CD4-positive, CD25-positive, alpha-beta regulatory T cell (primary cell): Measurements from ENCODE around the gene TAPBP. TPM values are rescaled to one million over a fixed set of nuclear protein-coding genes. Genes with fewer than 3 reads are reported as not detected.
A peak's percentile ranks its signal among the peaks of the same experiment; 100 is the strongest.

Experiments used
- ATAC-seq, 2 donors: fragments of 150-1000 bp; cut with Tn5 transposase; one replicate each; pipeline ENCODE4 v1.10.0; 2021; ENCODE audit warnings: low read depth in 2 of 2, moderate number of reproducible peaks in 2 of 2, moderate library complexity in 1 of 2
- DNase-seq, 3 donors: peaks; one replicate each; pipeline versions ENCODE4 v3.0.0 to v3.0.0-alpha.2; 2012 to 2022; ENCODE audit warnings: mixed read lengths in 1 of 3
- H3K27ac ChIP-seq: one replicate; pipeline ENCODE4 v1.7.0; 2013; ENCODE audit warnings: mild to moderate bottlenecking, low read length; ENCODE audit not compliant: insufficient read depth, poor library complexity, severe bottlenecking
- H3K27me3 ChIP-seq: one replicate; pipeline ENCODE4 v1.7.0; 2013; ENCODE audit warnings: low read length; ENCODE audit not compliant: control insufficient read depth, insufficient read depth
- H3K36me3 ChIP-seq: one replicate; pipeline ENCODE4 v1.7.0; 2013; ENCODE audit warnings: mild to moderate bottlenecking, low read length, moderate library complexity; ENCODE audit not compliant: control insufficient read depth, insufficient read depth
- H3K4me1 ChIP-seq: 2 replicates; pipeline ENCODE4 v1.7.0; 2013; ENCODE audit warnings: mild to moderate bottlenecking, low read length; ENCODE audit not compliant: insufficient read depth, control insufficient read depth, poor library complexity, severe bottlenecking
- H3K4me3 ChIP-seq: one replicate; pipeline ENCODE4 v1.7.0; 2013; ENCODE audit warnings: low read depth, mild to moderate bottlenecking, low read length, moderate library complexity
- H3K9me3 ChIP-seq, 2 experiments: 1 replicate in 1 of 2; 2 replicates in 1 of 2; pipeline ENCODE4 v1.7.0; 2013; ENCODE audit warnings: low read length in 2 of 2, mild to moderate bottlenecking in 1 of 2, moderate library complexity in 1 of 2; ENCODE audit not compliant: control insufficient read depth in 2 of 2
- H3K27ac Mint-ChIP-seq, 3 donors: one replicate each; pipeline ENCODE4 v1.8.0; 2020 to 2022; ENCODE audit warnings: mild to moderate bottlenecking in 3 of 3, mixed read lengths in 3 of 3, moderate library complexity in 2 of 3
- H3K27me3 Mint-ChIP-seq: one replicate; pipeline ENCODE4 v1.8.0; 2022; ENCODE audit warnings: mild to moderate bottlenecking, mixed read lengths
- H3K36me3 Mint-ChIP-seq: one replicate; pipeline ENCODE4 v1.8.0; 2020; ENCODE audit warnings: mixed read lengths
- H3K4me1 Mint-ChIP-seq, 4 donors: one replicate each; pipeline ENCODE4 v1.8.0; 2020 to 2022; ENCODE audit warnings: mixed read lengths in 4 of 4, mild to moderate bottlenecking in 1 of 4
- H3K4me3 Mint-ChIP-seq, 4 donors: one replicate each; pipeline ENCODE4 v1.8.0; 2020 to 2022; ENCODE audit warnings: mild to moderate bottlenecking in 4 of 4, mixed read lengths in 4 of 4, moderate library complexity in 3 of 4
- H3K9me3 Mint-ChIP-seq, 7 donors: one replicate each; pipeline ENCODE4 v1.8.0; 2020 to 2022; ENCODE audit warnings: mixed read lengths in 7 of 7, mild to moderate bottlenecking in 3 of 7, moderate library complexity in 2 of 7
- polyA plus RNA-seq, 4 donors: library from polyadenylated mRNA; unstranded; fragments of 300-500 nt; fragmentation: Illumina TruSeq; gene quantifications; one replicate each; pipeline ENCODE4 v1.2.3, GENCODE V29; 2021
- total RNA-seq: library from RNA; stranded (reverse); gene quantifications from one replicate; pipeline ENCODE4 v1.2.3, GENCODE V29; 2022

Gene TAPBP
- total and polyA plus RNA-seq, 5 donors from 2014 or later, result 251 to 314 (median 266) TPM

DNA sequence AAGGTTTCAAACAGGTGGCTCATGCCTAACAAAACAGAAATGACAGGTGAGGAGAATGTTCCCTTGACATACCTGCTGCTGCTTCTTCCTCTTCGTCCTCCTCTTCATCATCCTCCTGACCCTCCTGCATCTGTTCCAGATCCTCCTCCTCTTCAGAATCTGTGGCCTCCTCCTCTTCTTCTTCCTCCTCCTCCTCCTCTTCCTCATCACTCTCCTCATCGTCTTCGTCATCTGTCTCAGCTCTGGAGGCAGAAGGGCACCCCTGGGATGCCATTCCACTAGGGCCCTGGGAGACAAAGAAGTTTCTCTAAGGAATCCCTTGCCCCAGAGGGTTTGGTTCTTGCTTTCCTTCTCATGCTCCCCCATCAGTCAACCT, 6.0 kb upstream of the TAPBP start:
- Histone ChIP-seq H3K36me3 (peaks cover 32% of the 10 kb centered on the region), H3K4me1 (peaks cover 79% of the 10 kb centered on the region), H3K27me3 (no peaks in the 10 kb centered on the region), H3K4me3 (peak overlapping the region; percentile 12), H3K27ac (no peak overlapping the region), H3K9me3 (no peaks in the 10 kb centered on the region)
- peak overlapping the region; percentile 49 to 98 (median 75) for H3K27ac Mint-ChIP-seq
- no peaks in the 10 kb centered on the region for H3K27me3 Mint-ChIP-seq
- H3K9me3 Mint-ChIP-seq, result peaks cover 0 to 1% (median 0%) of the 10 kb centered on the region in 7 donors
- peak overlapping the region in 3 of 4 donors; percentile 90 to 100 (median 99) for H3K4me3 Mint-ChIP-seq
- H3K36me3 Mint-ChIP-seq, result peaks cover 38% of the 10 kb centered on the region
- ATAC-seq (no peak), DNase-seq (no peak)
- peaks cover 4 to 92% (median 42%) of the 10 kb centered on the region in 4 donors for H3K4me1 Mint-ChIP-seq

DNA sequence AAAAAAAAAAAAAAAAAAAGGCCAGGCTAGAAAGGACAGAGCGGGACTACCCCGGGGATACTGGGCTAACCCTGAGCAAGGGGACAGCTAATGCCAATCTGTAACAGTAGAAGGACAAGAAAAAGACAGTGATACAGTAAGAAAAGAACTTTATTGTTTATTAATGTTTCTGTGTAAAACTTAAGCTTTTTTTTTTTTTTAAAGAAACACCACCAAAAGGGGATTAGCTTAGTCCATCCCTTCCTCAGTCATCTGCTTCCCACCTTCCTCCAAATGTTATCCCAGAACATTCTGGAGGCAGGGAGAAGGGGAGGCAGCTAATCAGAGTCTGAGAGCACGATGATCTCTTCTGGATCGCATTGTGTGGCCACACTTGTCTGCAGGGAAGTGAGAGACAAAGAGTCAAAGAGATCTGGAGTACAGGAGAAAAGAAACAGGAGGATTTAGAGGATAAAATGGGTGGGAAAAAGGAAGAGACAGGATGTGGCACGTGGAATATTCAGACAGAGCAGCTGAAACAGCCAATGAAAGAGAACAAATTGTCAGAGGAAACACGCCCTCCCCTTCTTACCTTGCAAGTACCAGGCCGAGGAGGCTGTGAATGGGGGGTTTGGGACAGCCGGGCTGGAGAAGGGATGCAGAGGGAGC, 4.7 kb upstream of the TAPBP start:
- H3K27me3 Mint-ChIP-seq, result no peaks in the 10 kb centered on the region
- H3K9me3 ChIP-seq, result no peaks in the 10 kb centered on the region
- peaks cover 77% of the 10 kb centered on the region for H3K4me1 ChIP-seq
- no peak for ATAC-seq
- H3K36me3 Mint-ChIP-seq, result peaks cover 38% of the 10 kb centered on the region
- peak overlapping the region; percentile 90 to 100 (median 99) for H3K4me3 Mint-ChIP-seq
- H3K36me3 ChIP-seq, result peaks cover 32% of the 10 kb centered on the region
- H3K27ac ChIP-seq, result peak overlapping the region; percentile 92
- H3K9me3 Mint-ChIP-seq, result peaks cover 0 to 1% (median 0%) of the 10 kb centered on the region in 7 donors
- H3K27ac Mint-ChIP-seq, result peak overlapping the region; percentile 90 to 99 (median 98)
- H3K27me3 ChIP-seq, result no peaks in the 10 kb centered on the region
- peak overlapping the region; percentile 96 for H3K4me3 ChIP-seq
- DNase-seq, result no peak
- peaks cover 4 to 93% (median 42%) of the 10 kb centered on the region in 4 donors for H3K4me1 Mint-ChIP-seq

DNA sequence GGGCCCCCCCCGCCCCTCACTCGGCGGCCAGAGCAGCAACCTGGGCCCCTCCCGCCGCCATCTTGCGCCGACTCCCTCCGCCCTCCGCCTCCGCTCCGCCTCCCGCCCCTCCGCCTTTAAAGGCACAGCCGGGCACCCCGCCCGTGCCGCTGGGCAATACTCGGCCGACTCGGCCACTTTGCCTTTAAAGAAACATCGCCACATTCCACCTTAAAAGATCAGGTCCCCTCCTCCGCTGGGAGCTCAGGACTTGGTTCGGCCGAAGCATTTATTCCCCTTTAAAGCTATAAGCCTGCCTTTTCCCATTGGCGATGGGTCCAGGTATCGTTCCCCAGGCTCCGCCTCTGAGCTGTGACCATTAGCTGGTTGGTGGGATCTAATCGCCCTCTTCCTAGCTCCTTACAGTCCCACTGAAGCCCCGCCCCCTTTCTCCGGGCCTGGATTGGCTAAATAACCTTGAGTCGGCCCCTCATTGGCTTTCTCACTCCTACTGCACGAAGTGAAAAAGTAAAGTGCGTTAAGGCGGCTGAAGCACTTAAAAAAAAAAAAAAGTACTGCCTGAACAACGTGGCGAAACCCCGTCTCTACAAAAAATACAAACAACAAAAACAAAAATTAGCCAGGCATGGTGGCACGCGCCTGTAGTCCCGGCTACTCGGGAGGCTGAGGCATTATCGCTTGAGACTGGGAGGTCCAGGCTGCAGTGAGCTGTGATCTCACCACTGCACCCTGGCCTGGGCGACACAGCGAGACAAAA, 4.0 kb upstream of the TAPBP start, which contains the start of gene ZBTB22:
ZBTB22 (minus strand) TSS at position 76 of the 757 bp plus-strand sequence. CDS start 828 bp downstream, outside the sequence.
- peak within 1 kb of the TSS; percentile 90 to 99 (median 98) for H3K27ac Mint-ChIP-seq
- DNase-seq (peak; percentile 95 to 98 (median 97)), ATAC-seq (peak; percentile 60 to 68)
- H3K4me3 Mint-ChIP-seq, result peak within 1 kb of the TSS; percentile 90 to 100 (median 99)
- H3K9me3 Mint-ChIP-seq, result peaks cover 0 to 1% (median 0%) of the 10 kb centered on the region in 7 donors
- Histone ChIP-seq H3K36me3 (peaks cover 32% of the 10 kb centered on the region), H3K4me3 (peak within 1 kb of the TSS; percentile 96), H3K4me1 (peaks cover 75% of the 10 kb centered on the region), H3K9me3 (no peaks in the 10 kb centered on the region), H3K27me3 (no peaks in the 10 kb centered on the region), H3K27ac (peak within 1 kb of the TSS; percentile 92)
- peaks cover 4 to 90% (median 38%) of the 10 kb centered on the region in 4 donors for H3K4me1 Mint-ChIP-seq
- H3K36me3 Mint-ChIP-seq, result peaks cover 36% of the 10 kb centered on the region
- H3K27me3 Mint-ChIP-seq, result no peaks in the 10 kb centered on the region

DNA sequence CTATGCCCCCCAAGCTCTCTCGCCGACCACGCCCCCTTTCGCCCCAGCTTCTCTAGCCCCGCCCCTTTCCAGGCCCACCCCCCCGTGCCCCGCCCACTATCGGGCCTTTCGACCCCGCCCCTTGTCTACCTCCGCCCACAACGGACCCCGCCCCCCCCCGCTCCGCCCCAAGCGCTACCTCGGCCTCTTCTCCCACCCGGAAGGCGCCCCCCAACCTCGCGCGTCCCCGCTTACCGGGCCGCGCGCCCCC, 3.5 kb upstream of the TAPBP start:
- peak overlapping the region; percentile 87 to 100 (median 94) for H3K4me3 Mint-ChIP-seq
- Histone ChIP-seq H3K4me1 (peaks cover 79% of the 10 kb centered on the region), H3K4me3 (peak overlapping the region; percentile 76), H3K36me3 (peaks cover 32% of the 10 kb centered on the region), H3K9me3 (no peaks in the 10 kb centered on the region), H3K27ac (peak overlapping the region; percentile 92), H3K27me3 (no peaks in the 10 kb centered on the region)
- ATAC-seq (no peak), DNase-seq (no peak)
- peaks cover 0 to 1% (median 0%) of the 10 kb centered on the region in 7 donors for H3K9me3 Mint-ChIP-seq
- H3K4me1 Mint-ChIP-seq, result peaks cover 4 to 91% (median 38%) of the 10 kb centered on the region in 4 donors
- H3K27me3 Mint-ChIP-seq, result no peaks in the 10 kb centered on the region
- peak overlapping the region in 2 of 3 donors; percentile 88 to 98 for H3K27ac Mint-ChIP-seq
- peaks cover 33% of the 10 kb centered on the region for H3K36me3 Mint-ChIP-seq

DNA sequence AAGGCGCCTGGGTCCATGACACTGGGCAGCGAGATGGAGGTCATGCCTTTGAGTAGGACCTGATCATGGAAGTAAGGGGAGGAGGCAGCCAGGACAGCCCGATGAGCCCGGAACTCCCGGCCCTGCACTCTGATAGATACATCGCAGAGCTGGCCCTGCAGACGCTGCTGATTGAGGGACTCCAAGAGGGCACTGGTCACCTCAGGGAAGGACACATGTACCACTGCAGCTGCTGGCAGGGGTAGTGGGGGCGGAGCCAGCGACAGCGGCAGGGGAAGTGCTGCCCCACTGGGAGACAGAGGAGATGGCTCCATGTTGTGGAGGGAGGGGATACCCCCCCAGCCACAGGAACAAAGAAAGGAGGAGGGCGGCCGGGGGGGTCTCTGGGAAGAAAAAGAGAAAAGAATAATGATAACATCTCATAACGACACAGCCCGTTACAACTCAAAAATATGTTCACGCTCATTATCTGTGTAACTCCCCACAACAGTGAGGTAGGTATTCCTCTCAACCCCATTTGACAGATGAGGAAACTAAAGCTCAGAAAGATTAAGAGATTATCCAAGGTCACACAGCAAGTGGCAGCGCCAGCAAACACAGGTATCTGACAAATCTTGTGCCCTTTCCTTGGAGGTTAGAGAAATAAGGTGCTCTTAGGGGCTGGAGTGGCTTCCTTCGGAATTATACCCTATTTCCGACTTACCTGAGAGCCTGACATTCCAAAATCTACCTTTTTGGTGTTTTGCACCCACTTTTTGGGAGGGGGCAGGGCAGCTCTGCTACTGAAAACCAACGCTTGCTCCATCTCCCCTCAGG, 2.9 kb upstream of the TAPBP start:
- H3K27ac Mint-ChIP-seq, result peak overlapping the region; percentile 14 to 98 (median 89)
- Histone ChIP-seq H3K4me3 (peak overlapping the region; percentile 76), H3K27me3 (no peaks in the 10 kb centered on the region), H3K36me3 (peaks cover 32% of the 10 kb centered on the region), H3K9me3 (no peaks in the 10 kb centered on the region), H3K4me1 (peaks cover 80% of the 10 kb centered on the region), H3K27ac (peak overlapping the region; percentile 92)
- no peaks in the 10 kb centered on the region for H3K9me3 Mint-ChIP-seq
- no peaks in the 10 kb centered on the region for H3K27me3 Mint-ChIP-seq
- H3K4me3 Mint-ChIP-seq, result peak overlapping the region; percentile 90 to 100 (median 96)
- ATAC-seq, result no peak
- DNase-seq, result peak in 1 of 3 donors; percentile 18
- H3K4me1 Mint-ChIP-seq, result peaks cover under 1 to 92% (median 40%) of the 10 kb centered on the region in 4 donors
- peaks cover 29% of the 10 kb centered on the region for H3K36me3 Mint-ChIP-seq

DNA sequence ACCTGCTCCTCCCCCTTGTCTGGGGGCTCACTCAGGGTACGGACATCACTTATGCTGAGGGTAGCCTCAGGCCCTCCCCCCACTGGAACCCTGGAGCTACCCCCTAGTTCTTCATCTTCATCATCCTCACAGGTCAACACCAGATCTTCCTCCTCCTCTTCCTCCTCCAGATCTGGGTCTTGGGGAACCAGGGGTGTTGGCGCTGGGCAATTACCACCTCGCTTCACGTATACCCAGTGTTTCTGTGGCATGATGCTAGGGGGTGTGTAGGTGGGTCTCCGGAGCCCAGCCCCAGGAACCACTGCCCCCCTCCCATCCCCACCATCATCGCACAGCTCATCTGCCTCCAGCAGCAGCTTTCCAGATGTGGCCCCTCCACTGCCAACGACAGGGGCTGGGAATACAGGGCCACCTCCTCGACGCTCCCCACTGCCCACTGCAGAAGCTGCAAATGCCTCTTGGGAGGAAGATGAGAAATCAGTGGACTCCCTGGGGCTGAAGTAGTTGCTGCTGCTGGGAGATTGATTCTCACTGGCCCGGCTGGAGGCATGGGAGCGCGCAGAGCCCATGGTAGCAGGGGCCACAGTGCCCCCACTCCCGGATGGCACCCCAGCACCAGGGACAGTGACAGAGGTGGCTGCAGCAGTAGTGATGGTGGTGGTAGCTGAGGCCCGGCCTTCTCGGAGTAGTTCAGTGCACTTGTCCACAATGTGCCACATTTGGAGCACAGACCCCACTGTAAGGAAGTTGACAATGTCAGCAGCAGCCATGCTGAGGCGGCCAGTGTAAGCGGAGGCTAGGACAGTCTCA, 2.1 kb upstream of the TAPBP start:
- Mint-ChIP-seq H3K36me3 (peaks cover 27% of the 10 kb centered on the region), H3K4me1 (peaks cover 0 to 89% (median 39%) of the 10 kb centered on the region in 4 donors), H3K9me3 (no peaks in the 10 kb centered on the region), H3K4me3 (peak overlapping the region; percentile 76 to 99 (median 94)), H3K27ac (peak overlapping the region in 2 of 3 donors; percentile 89 to 98), H3K27me3 (no peaks in the 10 kb centered on the region)
- peak overlapping the region; percentile 92 for H3K27ac ChIP-seq
- ATAC-seq (no peak), DNase-seq (no peak)
- H3K9me3 ChIP-seq, result no peaks in the 10 kb centered on the region
- H3K4me1 ChIP-seq, result peaks cover 80% of the 10 kb centered on the region
- no peaks in the 10 kb centered on the region for H3K27me3 ChIP-seq
- H3K4me3 ChIP-seq, result no peak overlapping the region
- peaks cover 25% of the 10 kb centered on the region for H3K36me3 ChIP-seq
